Thymus (tissue), 11 donors: ENCODE measurements around the gene PTPRA. TPM values are rescaled to one million over a fixed set of nuclear protein-coding genes. Genes with fewer than 3 reads are reported as not detected.
A peak's percentile ranks its signal among the peaks of the same experiment; 100 is the strongest.

ENCODE experiments used
- DNase-seq, 9 donors: peaks; one replicate each; pipeline ENCODE4 v3.0.0-alpha.2; 2013; ENCODE audit warnings: low spot score in 9 of 9, low read depth in 6 of 9, missing footprints in 1 of 9
- H3K27ac ChIP-seq, 2 donors: one replicate each; pipeline ENCODE4 v1.5.1; 2013; ENCODE audit warnings: control low read depth in 1 of 2, low read depth in 1 of 2, low read length in 1 of 2, mild to moderate bottlenecking in 1 of 2, moderate library complexity in 1 of 2
- H3K27me3 ChIP-seq, 2 donors: one replicate each; pipeline ENCODE4 v1.5.1; 2013; ENCODE audit warnings: low read length in 1 of 2; ENCODE audit not compliant: control insufficient read depth in 2 of 2, insufficient read depth in 1 of 2
- H3K36me3 ChIP-seq, 2 donors: one replicate each; pipeline ENCODE4 v1.5.1; 2013; ENCODE audit warnings: low read length in 1 of 2, mild to moderate bottlenecking in 1 of 2, moderate library complexity in 1 of 2; ENCODE audit not compliant: control insufficient read depth in 2 of 2, insufficient read depth in 2 of 2
- H3K4me1 ChIP-seq, 2 donors: one replicate each; pipeline ENCODE4 v1.5.1; 2013; ENCODE audit warnings: low read length in 2 of 2; ENCODE audit not compliant: control insufficient read depth in 2 of 2, insufficient read depth in 2 of 2
- H3K4me3 ChIP-seq, 2 donors: one replicate each; pipeline ENCODE4 v1.5.1; 2013; ENCODE audit warnings: low read length in 2 of 2, control low read depth in 1 of 2, mild to moderate bottlenecking in 1 of 2
- H3K9me3 ChIP-seq, 2 donors: one replicate each; pipeline ENCODE4 v1.5.1; 2013; ENCODE audit warnings: low read length in 1 of 2, mild to moderate bottlenecking in 1 of 2; ENCODE audit not compliant: control insufficient read depth in 2 of 2, insufficient read depth in 1 of 2
- WGBS: extraction: QIAGEN DNeasy Blood & Tissue Kit; methylation state at CpG from one replicate; pipeline ENCODE4 v1.1.7; 2013; 5-methylcytosine and 5-hydroxymethylcytosine counted together
- polyA plus RNA-seq: library from polyadenylated mRNA; stranded (reverse); fragments of 200-250 nt; gene quantifications from one replicate; pipeline ENCODE4 v1.2.3, GENCODE V29; 2013
- total RNA-seq: library from RNA; stranded (reverse); fragments of 120-200 nt; gene quantifications from one replicate; pipeline ENCODE4 v1.2.4, GENCODE V29; 2013
- donor health status: healthy.

Gene PTPRA
- total and polyA plus RNA-seq, 2 donors = 35.5 to 55.0 TPM

DNA sequence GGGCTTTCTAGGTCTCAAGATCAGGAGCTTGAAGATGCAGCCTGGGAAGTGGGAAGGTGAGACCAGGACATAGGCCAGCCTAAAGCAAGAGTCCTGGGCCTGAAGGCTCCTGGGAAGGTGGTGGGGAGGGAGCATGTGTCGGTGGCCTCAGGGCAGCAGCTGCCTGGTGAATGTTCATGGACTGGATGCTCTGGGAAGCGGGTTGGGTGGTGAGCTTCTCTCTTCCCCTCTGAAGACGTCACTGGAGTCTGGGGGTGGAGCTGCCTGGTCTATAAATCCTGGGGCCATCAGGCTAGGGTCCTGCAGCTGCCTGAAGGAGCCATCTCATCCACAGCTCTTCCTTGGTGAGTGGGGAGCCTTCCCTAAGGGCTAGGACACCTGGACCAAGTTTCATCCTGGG is 170.0 kb downstream of the PTPRA start, which contains the start of gene GNRH2:
TSS of gene GNRH2 (plus strand) at position 301 of the 400 bp plus-strand sequence. CDS start 793 bp downstream, outside the sequence.
- no peaks in the 10 kb centered on the region for H3K27me3 ChIP-seq
- H3K4me3 ChIP-seq = no peak within 1 kb of the TSS
- peaks cover 10 to 18% of the 10 kb centered on the region in 2 donors for H3K4me1 ChIP-seq
- H3K27ac ChIP-seq = no peak within 1 kb of the TSS
- 97% methylated on average over 3 of the region's 3 CpGs for WGBS
- no peak for DNase-seq
- H3K9me3 ChIP-seq = no peaks in the 10 kb centered on the region
- peaks cover 31 to 39% of the 10 kb centered on the region in 2 donors for H3K36me3 ChIP-seq

DNA sequence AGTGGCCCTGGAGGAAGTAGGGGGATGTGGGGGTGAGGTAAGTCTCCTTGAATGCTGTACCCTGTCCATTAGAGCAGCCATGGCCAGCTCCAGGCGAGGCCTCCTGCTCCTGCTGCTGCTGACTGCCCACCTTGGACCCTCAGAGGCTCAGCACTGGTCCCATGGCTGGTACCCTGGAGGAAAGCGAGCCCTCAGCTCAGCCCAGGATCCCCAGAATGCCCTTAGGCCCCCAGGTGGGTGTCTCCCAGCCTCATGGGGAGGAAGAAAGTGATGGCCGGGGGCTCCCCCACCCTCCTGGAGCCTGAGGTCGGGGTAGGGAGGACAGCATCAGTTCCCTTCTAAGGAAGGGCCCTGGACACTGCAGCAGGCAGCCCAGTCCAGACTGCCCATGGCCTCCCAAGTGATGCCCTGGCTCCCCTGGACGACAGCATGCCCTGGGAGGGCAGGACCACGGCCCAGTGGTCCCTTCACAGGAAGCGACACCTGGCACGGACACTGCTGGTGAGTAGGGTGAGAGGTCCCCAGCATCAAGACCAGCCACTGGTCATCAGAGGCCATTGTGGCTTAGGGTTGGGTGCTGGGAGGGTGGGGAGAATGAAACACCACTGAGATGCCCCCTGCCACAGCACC is 171.2 kb downstream of the PTPRA start:
- H3K36me3 ChIP-seq = peaks cover 29 to 36% of the 10 kb centered on the region in 2 donors
- H3K27ac ChIP-seq = no peak overlapping the region
- H3K4me1 ChIP-seq = peaks cover 10 to 18% of the 10 kb centered on the region in 2 donors
- DNase-seq = no peak
- H3K4me3 ChIP-seq = no peak overlapping the region
- no peaks in the 10 kb centered on the region for H3K9me3 ChIP-seq
- 95% methylated on average over 8 of the region's 8 CpGs for WGBS
- no peaks in the 10 kb centered on the region for H3K27me3 ChIP-seq

GRCh38 chr20:3045042-3045815 is 171.9 kb downstream of the PTPRA start:
- WGBS = 3% methylated on average over 24 of the region's 24 CpGs
- peak in 3 of 9 donors; percentile 8 to 38 (median 13) for DNase-seq

DNA sequence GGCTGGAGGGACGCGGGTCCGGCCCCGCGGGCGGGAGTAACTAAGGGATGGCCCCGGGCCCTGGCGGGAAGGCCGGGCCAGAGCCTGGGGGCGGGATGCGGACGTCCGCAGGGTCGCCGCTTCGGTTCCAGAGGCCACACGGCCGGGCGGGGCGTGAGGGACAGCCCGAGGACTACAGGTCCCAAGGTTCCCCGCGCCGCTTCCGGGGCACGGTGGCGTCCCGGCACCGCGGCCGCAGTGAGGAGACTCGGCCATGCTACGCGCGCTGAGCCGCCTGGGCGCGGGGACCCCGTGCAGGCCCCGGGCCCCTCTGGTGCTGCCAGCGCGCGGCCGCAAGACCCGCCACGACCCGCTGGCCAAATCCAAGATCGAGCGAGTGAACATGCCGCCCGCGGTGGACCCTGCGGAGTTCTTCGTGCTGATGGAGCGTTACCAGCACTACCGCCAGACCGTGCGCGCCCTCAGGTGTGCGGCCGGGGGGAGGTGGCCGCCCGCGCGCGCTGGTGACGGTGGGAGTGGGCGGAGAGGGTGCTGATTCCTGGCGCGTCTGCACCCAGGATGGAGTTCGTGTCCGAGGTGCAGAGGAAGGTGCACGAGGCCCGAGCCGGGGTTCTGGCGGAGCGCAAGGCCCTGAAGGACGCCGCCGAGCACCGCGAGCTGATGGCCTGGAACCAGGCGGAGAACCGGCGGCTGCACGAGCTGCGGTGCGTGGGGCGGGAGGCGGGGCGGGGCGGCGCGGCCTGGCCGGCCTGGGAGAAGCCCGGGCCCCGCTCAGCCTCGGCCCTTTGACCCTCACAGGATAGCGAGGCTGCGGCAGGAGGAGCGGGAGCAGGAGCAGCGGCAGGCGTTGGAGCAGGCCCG is 172.8 kb downstream of the PTPRA start, which contains the start of gene MRPS26:
TSS of gene MRPS26 (plus strand) at position 237 of the 861 bp plus-strand sequence. CDS start at position 254, 17 bp downstream.
- H3K4me3 ChIP-seq = peak within 1 kb of the TSS; percentile 76 to 78
- H3K27ac ChIP-seq = peak within 1 kb of the TSS; percentile 55 to 79
- H3K27me3 ChIP-seq = no peaks in the 10 kb centered on the region
- H3K9me3 ChIP-seq = no peaks in the 10 kb centered on the region
- WGBS = under 1% methylated on average over 104 of the region's 104 CpGs
- H3K36me3 ChIP-seq = peaks cover 24 to 34% of the 10 kb centered on the region in 2 donors
- peaks cover 10 to 18% of the 10 kb centered on the region in 2 donors for H3K4me1 ChIP-seq
- DNase-seq = peak in 8 of 9 donors; percentile 33 to 89 (median 72)

More at GRCh38 chr20:3045042-3045815, 171.9 kb downstream of the PTPRA start:
- Histone ChIP-seq H3K27ac (peak overlapping the region; percentile 38 to 55), H3K9me3 (no peaks in the 10 kb centered on the region), H3K4me3 (peak overlapping the region; percentile 76 to 78), H3K4me1 (peaks cover 10 to 18% of the 10 kb centered on the region in 2 donors), H3K27me3 (no peaks in the 10 kb centered on the region), H3K36me3 (peaks cover 27 to 36% of the 10 kb centered on the region in 2 donors)

- H3K27me3 ChIP-seq = no peaks in the 10 kb centered on the region
- H3K4me1 ChIP-seq = peaks cover 10 to 18% of the 10 kb centered on the region in 2 donors
- peaks cover 24 to 29% of the 10 kb centered on the region in 2 donors for H3K36me3 ChIP-seq
- H3K9me3 ChIP-seq = no peaks in the 10 kb centered on the region
- H3K4me3 ChIP-seq = peak overlapping the region; percentile 76 to 78
- 51% methylated on average over 39 of the region's 39 CpGs for WGBS
- peak in 2 of 9 donors; percentile 5 to 11 for DNase-seq
- H3K27ac ChIP-seq = peak overlapping the region in 1 of 2 donors; percentile 79
Measured at GRCh38 chr20:3046677-3047462, 173.6 kb downstream of the PTPRA start.

DNA sequence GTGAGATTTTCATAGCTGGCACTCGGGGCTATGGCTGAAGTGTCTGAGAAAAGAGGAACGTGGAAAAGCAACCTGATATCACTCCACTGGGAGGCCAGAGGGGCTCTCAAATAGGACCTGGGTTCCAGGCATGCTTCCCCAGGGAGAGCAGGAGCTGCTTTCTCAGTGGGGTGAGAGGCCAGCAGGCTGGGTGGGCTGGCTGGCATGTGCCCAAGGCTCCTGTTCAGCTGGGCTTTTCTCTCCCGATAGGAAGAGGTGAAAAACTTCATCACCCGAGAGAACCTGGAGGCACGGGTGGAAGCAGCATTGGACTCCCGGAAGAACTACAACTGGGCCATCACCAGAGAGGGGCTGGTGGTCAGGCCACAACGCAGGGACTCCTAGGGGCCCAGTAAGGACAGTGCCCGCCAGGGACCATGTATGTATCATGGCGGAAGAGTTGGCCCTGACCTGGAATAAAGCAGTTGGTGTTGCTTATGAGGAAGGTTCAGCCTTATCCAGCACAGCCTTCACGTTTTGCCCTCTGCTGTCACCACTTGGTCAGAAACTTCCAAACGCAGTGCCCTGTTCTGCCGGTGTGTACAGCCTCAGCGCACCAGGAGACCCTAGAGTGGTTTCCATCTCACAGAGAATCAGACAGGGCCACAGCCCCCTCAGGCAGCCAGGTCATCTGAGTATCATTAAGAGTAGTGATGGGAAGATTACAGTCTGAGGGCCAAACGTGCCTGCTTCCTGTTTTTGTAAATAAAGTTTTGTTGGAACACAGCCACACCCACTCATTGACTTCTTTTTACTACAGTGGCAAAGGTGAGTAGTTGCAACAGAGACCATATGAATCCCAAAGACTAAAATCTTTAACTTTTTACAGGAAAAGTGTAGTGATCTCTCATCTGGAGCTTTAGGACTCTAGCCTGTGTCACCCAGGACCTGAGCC is 174.5 kb downstream of the PTPRA start:
- 94% methylated on average over 14 of the region's 14 CpGs for WGBS

GRCh38 chr20:3051385-3052019 is 178.2 kb downstream of the PTPRA start:
- no peak overlapping the region for H3K4me3 ChIP-seq
- H3K27me3 ChIP-seq = no peaks in the 10 kb centered on the region
- H3K9me3 ChIP-seq = no peaks in the 10 kb centered on the region
- H3K4me1 ChIP-seq = peaks cover 5 to 10% of the 10 kb centered on the region in 2 donors
- no peak overlapping the region for H3K27ac ChIP-seq
- DNase-seq = peak in 1 of 9 donors; percentile 24
- H3K36me3 ChIP-seq = peaks cover 23 to 24% of the 10 kb centered on the region in 2 donors
- 64% methylated on average over 7 of the region's 7 CpGs for WGBS

More for the DNA sequence above, 174.5 kb downstream of the PTPRA start:
- Histone ChIP-seq H3K4me3 (no peak overlapping the region), H3K9me3 (no peaks in the 10 kb centered on the region), H3K4me1 (peaks cover 10 to 18% of the 10 kb centered on the region in 2 donors), H3K36me3 (peaks cover 23 to 24% of the 10 kb centered on the region in 2 donors), H3K27ac (no peak overlapping the region), H3K27me3 (no peaks in the 10 kb centered on the region)
- no peak for DNase-seq
